Heart left ventricle (tissue), 16 donors: Measurements from ENCODE around the gene SH3RF2. TPM values are rescaled to one million over a fixed set of nuclear protein-coding genes. Genes with fewer than 3 reads are reported as not detected.

ENCODE experiments used
- ATAC-seq, 4 donors: fragments of 200-7000 bp; cut with Tn5 transposase; one replicate each; pipeline ENCODE4 v1.9.1; 2020 to 2022; ENCODE audit warnings: moderate library complexity in 4 of 4, mild to moderate bottlenecking in 3 of 4, moderate number of reproducible peaks in 1 of 4
- DNase-seq, 5 donors: peaks; one replicate each; pipeline ENCODE4 v3.0.0-alpha.2; 2020
- H3K27ac ChIP-seq, 12 donors: fragments of 200-600 bp; sonication (generic) in 4 of 12; one replicate each; pipeline versions ENCODE4 v1.5.0 to v1.8.0; 2016 to 2022; ENCODE audit warnings: mild to moderate bottlenecking in 2 of 12
- H3K27me3 ChIP-seq, 9 donors: fragments of 200-600 bp; sonication (generic) in 2 of 9; one replicate each; pipeline versions ENCODE4 v1.5.1 to v1.8.0; 2016 to 2022; ENCODE audit warnings: mild to moderate bottlenecking in 3 of 9
- H3K36me3 ChIP-seq, 9 donors: fragments of 200-600 bp; sonication (generic) in 2 of 9; one replicate each; pipeline versions ENCODE4 v1.5.0 to v1.8.0; 2018 to 2022; ENCODE audit warnings: mild to moderate bottlenecking in 2 of 9
- H3K4me1 ChIP-seq, 12 donors: fragments of 200-600 bp; sonication (generic) in 4 of 12; one replicate each; pipeline versions ENCODE4 v1.5.0 to v1.8.0; 2016 to 2022; ENCODE audit warnings: mild to moderate bottlenecking in 3 of 12
- H3K4me3 ChIP-seq, 12 donors: fragments of 200-600 bp; sonication (generic) in 4 of 12; one replicate each; pipeline versions ENCODE4 v1.5.0 to v1.8.0; 2017 to 2022; ENCODE audit warnings: mild to moderate bottlenecking in 9 of 12, moderate library complexity in 4 of 12
- H3K9me3 ChIP-seq, 12 donors: fragments of 200-600 bp; sonication (generic) in 4 of 12; one replicate each; pipeline versions ENCODE4 v1.5.0 to v1.8.0; 2016 to 2022; ENCODE audit warnings: mild to moderate bottlenecking in 1 of 12
- POLR2A ChIP-seq, 2 donors: fragments of 450-650 bp; IDR thresholded peaks; one replicate each; pipeline ENCODE4 v1.6.1; 2017; ENCODE audit warnings: antibody characterized with exemption in 2 of 2, mild to moderate bottlenecking in 2 of 2, moderate library complexity in 2 of 2
- WGBS, 4 donors: extraction: QIAGEN DNeasy Blood & Tissue Kit in 2 of 4; methylation state at CpG; one replicate each; pipeline versions ENCODE4 v1.1.5 to v1.1.7; 2013 to 2018; 5-methylcytosine and 5-hydroxymethylcytosine counted together
- intact Hi-C, 10 donors: fragments of 100-400 bp; cut with DNase I; formaldehyde crosslinking; loops; one replicate each; pipeline versions ENCODE4 v1.11.1 to v1.14.2; 2022
- polyA plus RNA-seq, 2 donors: library from polyadenylated mRNA; stranded (reverse); fragments of 200-250 nt; gene quantifications; one replicate each; pipeline ENCODE4 v1.2.3, GENCODE V29; 2013
- total RNA-seq, 9 donors: library from RNA; depleted of rRNA in 2 of 9; stranded (reverse); fragments of >200 nt in 2 of 9; fragmentation: NEBNext Ultra II Directional in 3 of 9; extraction: Animal tissue kit (Norgen Biotek cat#: 25700) in 3 of 9; gene quantifications; one replicate each; pipeline versions ENCODE4 v1.1.0 to v1.2.4, GENCODE V29; 2016 to 2023
- TF ChIP-seq, protein P1 (sequence below), 12 donors: fragments of 200-600 bp; sonication (generic) in 4 of 12; IDR thresholded peaks; one replicate each; pipeline versions ENCODE4 v1.5.0 to v1.8.0; 2018 to 2022; ENCODE audit warnings: antibody characterized with exemption in 12 of 12, mild to moderate bottlenecking in 5 of 12
- donor health status: ischemic (EF 13 %, LVEDD 7.1; RV severe dilation, severe dysfunction).
- donor health status: healthy with polysubstance abuse.
- donor health status: DM: no; HTN: yes; CAD: no.
- donor health status: DM: no; HTN: no; CAD: no.
- donor health status: ischemic (EF 25% LVEDD 6.9; RV normal size, moderate dysfunction).
- donor health status: ischemic (EF 25% LVEDD 5.7; RV mildly dilated, moderate dysfunction).
- donor health status: healthy.
- donor health status: DM: yes; HTN: yes; CAD: no.
- donor health status: ischemic (EF 35%, LVEDD 5.7; RV mildly dilated, moderate dysfunction).
- donor health status: nonischemic (EF 11% LVEDD 7.7; RV severe dilation, severe dysfunction).
- donor health status: DM: yes; HTN: yes; CAD: no.
- donor health status: PGD.
- donor health status: ischemic (EF 29% LVEDD 5.4; RV normal size, mild dysfunction).
- donor health status: nonischemic (EF 23%, LVEDD 6.1; RV moderate dilation, normal function).

The SH3RF2 gene
- total and polyA plus RNA-seq, 11 donors, result 31.3 to 750 (median 180) TPM

DNA sequence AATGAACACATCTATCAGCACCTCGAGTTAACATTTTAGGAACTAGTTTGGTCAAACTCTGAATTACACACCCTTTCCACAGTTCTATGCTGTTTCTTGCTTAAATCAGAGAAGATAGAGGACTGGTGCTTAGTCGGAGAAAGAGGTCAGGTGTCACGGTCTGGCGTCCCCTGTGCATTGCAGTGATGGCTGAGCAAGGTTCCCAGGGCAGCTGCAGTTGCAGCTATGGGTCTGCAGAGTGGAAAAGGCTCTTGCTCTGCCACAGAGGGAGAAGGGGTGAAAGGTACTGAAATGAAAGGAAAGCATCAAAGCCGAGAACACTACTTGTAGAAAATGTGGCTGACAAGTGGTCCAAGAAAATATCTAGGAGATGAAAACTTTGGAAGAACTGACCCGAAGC is 25.2 kb upstream of the SH3RF2 start:
- WGBS, 4 donors, result 63 to 85% (median 68%) methylated on average over 6 of the region's 6 CpGs

DNA sequence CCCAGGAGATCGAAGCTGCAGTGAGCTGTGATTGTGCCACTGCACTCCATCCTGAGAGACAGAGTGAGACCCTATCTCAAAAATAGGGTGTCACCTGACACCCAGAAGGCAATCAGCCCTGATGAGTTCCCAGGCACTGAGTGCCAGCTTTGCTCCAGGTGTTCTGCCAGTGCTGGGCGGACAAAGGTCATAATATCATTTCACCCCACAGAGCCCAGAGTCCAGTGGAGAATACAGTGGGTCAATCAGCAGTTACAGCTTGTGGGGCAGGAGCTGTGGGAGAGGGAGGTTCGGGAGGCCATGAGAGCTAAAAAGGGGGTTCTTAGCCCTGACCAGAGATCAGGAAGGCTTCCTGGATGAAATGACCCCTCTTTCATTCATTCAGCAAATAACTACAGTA is 24.4 kb upstream of the SH3RF2 start:
- no peak for DNase-seq
- intact Hi-C loops, result loop anchor here in 1 of 10 donors (10.0 kb wide), 1 partner anchor 67 kb away; no protein-coding TSS in a partner anchor
- Histone ChIP-seq H3K9me3 (no peaks in the 10 kb centered on the region), H3K4me1 (peaks cover 0 to 1% (median 0%) of the 10 kb centered on the region in 12 donors), H3K36me3 (no peaks in the 10 kb centered on the region), H3K4me3 (no peak overlapping the region), H3K27ac (no peak overlapping the region), H3K27me3 (no peaks in the 10 kb centered on the region)
- no peak for ATAC-seq
- 82 to 91% (median 84%) methylated on average over 3 of the region's 3 CpGs for WGBS, 4 donors
- TF ChIP-seq, protein P1, sequence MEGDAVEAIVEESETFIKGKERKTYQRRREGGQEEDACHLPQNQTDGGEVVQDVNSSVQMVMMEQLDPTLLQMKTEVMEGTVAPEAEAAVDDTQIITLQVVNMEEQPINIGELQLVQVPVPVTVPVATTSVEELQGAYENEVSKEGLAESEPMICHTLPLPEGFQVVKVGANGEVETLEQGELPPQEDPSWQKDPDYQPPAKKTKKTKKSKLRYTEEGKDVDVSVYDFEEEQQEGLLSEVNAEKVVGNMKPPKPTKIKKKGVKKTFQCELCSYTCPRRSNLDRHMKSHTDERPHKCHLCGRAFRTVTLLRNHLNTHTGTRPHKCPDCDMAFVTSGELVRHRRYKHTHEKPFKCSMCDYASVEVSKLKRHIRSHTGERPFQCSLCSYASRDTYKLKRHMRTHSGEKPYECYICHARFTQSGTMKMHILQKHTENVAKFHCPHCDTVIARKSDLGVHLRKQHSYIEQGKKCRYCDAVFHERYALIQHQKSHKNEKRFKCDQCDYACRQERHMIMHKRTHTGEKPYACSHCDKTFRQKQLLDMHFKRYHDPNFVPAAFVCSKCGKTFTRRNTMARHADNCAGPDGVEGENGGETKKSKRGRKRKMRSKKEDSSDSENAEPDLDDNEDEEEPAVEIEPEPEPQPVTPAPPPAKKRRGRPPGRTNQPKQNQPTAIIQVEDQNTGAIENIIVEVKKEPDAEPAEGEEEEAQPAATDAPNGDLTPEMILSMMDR (IDR thresholded peaks at IDR 0.05), result no peak
- no peak for TF ChIP-seq POLR2A (IDR thresholded peaks at IDR 0.05)

More for the DNA sequence above, 25.2 kb upstream of the SH3RF2 start:
- Histone ChIP-seq H3K9me3 (no peaks in the 10 kb centered on the region), H3K27ac (no peak overlapping the region), H3K36me3 (no peaks in the 10 kb centered on the region), H3K4me1 (no peaks in the 10 kb centered on the region), H3K4me3 (no peak overlapping the region), H3K27me3 (no peaks in the 10 kb centered on the region)
- TF ChIP-seq, protein P1 (IDR thresholded peaks at IDR 0.05), result no peak
- intact Hi-C loops, result loop anchor here in 1 of 10 donors (10.0 kb wide), 1 partner anchor 66 kb away; no protein-coding TSS in a partner anchor
- ATAC-seq (no peak), DNase-seq (no peak)

DNA sequence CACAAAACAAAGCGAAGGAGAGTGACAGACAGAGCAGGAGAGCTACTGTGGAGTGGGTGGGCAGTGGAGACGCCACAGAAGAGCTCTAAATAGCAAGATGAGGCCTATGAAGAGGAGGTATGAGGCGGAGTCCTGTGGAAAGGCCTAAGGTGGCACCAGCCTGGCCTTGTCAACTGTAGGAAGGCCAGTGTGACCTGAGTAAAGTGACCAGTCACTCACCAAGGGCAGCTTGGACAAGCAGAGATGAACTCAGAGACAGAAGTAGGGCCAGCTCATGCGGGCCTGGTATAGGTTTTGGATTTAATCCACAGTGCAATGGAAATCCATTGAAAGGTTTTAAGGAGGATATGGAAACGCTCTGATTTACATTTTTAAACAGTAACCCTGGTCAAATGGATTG is 23.8 kb upstream of the SH3RF2 start:
- TF ChIP-seq, protein P1 (IDR thresholded peaks at IDR 0.05), result no peak
- no peak for TF ChIP-seq POLR2A (IDR thresholded peaks at IDR 0.05)
- ATAC-seq (no peak), DNase-seq (no peak)
- H3K4me1 ChIP-seq, result peaks cover 0 to 7% (median 2%) of the 10 kb centered on the region in 12 donors
- 91 to 94% (median 93%) methylated on average over 5 of the region's 5 CpGs for WGBS, 4 donors
- no peaks in the 10 kb centered on the region for H3K27me3 ChIP-seq
- no peak overlapping the region for H3K4me3 ChIP-seq
- H3K27ac ChIP-seq, result no peak overlapping the region
- no peaks in the 10 kb centered on the region for H3K9me3 ChIP-seq
- intact Hi-C loops, result loop anchor here in 1 of 10 donors (10.0 kb wide), 1 partner anchor 68 kb away; no protein-coding TSS in a partner anchor
- no peaks in the 10 kb centered on the region for H3K36me3 ChIP-seq

DNA sequence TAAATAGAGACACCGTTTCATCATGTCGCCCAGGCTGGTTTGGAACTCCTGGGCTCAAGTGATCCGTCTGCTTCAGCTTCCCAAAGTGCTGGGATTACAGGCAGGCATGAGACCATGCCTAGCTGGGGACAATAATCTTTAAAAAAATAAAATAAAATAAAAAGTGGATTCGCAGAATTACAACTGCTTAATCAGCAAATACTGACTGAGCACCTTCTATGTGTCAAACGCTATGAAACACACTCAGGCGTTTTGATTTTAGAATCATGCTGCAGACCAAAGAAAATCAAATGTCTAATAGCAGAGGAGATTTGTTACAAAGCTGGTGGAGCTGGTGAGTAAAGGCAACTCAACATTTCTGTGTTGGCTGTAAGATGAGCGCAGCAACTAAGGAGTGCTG is 22.7 kb upstream of the SH3RF2 start:
- WGBS, 4 donors, result 92 to 97% (median 93%) methylated on average over 7 of the region's 7 CpGs
- TF ChIP-seq, protein P1 (IDR thresholded peaks at IDR 0.05), result no peak
- TF ChIP-seq POLR2A (IDR thresholded peaks at IDR 0.05), result no peak

More for the DNA sequence above, 22.7 kb upstream of the SH3RF2 start:
- H3K27ac ChIP-seq, result no peak overlapping the region
- H3K4me1 ChIP-seq, result peaks cover 0 to 8% (median 3%) of the 10 kb centered on the region in 12 donors
- H3K9me3 ChIP-seq, result no peaks in the 10 kb centered on the region
- no peaks in the 10 kb centered on the region for H3K36me3 ChIP-seq
- intact Hi-C loops, result loop anchor here in 1 of 10 donors (10.0 kb wide), 1 partner anchor 69 kb away; no protein-coding TSS in a partner anchor
- DNase-seq (no peak), ATAC-seq (no peak)
- no peak overlapping the region for H3K4me3 ChIP-seq
- H3K27me3 ChIP-seq, result no peaks in the 10 kb centered on the region
